ENCODE results near the gene ALDH1A1.
"Not testable (repeated sequence)": the region's sequence is repeated elsewhere in the genome, so short reads cannot be mapped to it uniquely, and the experiment has no call there.

The ALDH1A1 gene

DNA sequence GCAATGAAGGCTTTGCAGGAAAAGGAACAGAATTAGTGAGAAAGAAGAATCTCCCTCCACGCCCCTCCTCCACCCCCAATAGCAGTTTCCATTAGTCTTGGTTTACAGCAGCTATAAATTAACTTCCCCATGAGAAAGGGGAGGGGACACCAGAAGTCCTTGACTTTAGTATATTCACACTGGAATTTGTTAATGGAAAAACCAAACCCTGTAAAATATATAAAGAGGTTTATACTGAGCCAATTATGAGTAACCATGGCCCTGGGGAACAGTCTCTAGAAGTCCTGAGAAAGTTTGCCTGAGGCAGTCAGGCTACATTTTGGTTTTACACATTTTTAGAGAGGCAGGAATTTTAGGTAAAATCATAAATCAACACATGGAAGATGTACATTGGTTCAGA, 88.5 kb downstream of the ALDH1A1 start:
- Histone ChIP-seq H3K36me3 (ENCODE audit: control insufficient read depth, insufficient read depth, low read length, severe bottlenecking) (no peaks in the 10 kb centered on the region), H3K9ac (ENCODE audit: low read length) (no peak overlapping the region), H3K27me3 (replicated peaks; ENCODE audit: control insufficient read depth, insufficient read depth, low read length) (no peaks in the 10 kb centered on the region), H3K9me3 (ENCODE audit: control insufficient read depth, low read length) (no peaks in the 10 kb centered on the region), H3K4me3 (ENCODE audit: low read length) (no peak overlapping the region), H3K4me1 (ENCODE audit: control insufficient read depth, insufficient read depth, low read length) (no peaks in the 10 kb centered on the region)
- DNase-seq (ENCODE audit: low read depth), result no peak

DNA sequence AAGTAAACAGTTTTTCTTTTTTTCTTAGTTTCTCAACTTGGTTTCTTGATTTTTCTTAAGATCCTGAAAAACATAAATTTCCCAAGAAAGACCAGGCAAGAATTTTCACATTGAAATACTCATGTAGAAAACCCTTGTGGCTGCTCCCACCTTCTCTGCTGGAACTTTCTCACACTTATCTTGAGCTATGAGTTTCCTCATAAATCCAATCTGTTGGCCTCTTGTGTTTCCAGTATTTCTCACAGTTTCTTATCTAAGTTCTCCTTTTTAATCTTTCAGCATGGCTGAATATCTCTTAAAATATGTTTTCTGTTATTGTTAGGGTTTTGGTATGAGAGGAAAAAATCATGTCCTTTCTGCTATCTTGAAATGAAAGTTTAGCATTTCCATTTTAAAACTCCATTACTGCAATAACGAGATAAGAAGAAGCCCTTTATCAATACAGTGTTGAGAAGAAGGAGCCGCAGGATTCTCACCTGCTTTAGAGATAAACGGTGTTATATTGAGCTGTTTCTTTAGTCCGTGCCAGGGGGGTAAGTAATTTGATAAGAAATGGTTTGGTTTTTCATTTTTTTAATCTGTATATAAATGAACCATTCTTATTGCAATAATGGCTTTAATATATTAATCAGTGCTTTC, 89.3 kb downstream of the ALDH1A1 start:
- no peaks in the 10 kb centered on the region for H3K36me3 ChIP-seq (ENCODE audit: control insufficient read depth, insufficient read depth, low read length, severe bottlenecking)
- peaks cover under 1% of the 10 kb centered on the region for H3K4me1 ChIP-seq (ENCODE audit: control insufficient read depth, insufficient read depth, low read length)
- DNase-seq (ENCODE audit: low read depth), result no peak
- no peak overlapping the region for H3K4me3 ChIP-seq (ENCODE audit: low read length)
- no peaks in the 10 kb centered on the region for H3K9me3 ChIP-seq (ENCODE audit: control insufficient read depth, low read length)
- no peak overlapping the region for H3K9ac ChIP-seq (ENCODE audit: low read length)
- H3K27me3 ChIP-seq (replicated peaks; ENCODE audit: control insufficient read depth, insufficient read depth, low read length), result no peaks in the 10 kb centered on the region

GRCh38 chr9:72862788-72863187, 90.1 kb downstream of the ALDH1A1 start:
- not testable (repeated sequence) for H3K36me3 ChIP-seq (ENCODE audit: control insufficient read depth, insufficient read depth, low read length, severe bottlenecking); H3K27me3 ChIP-seq (replicated peaks; ENCODE audit: control insufficient read depth, insufficient read depth, low read length); H3K4me1 ChIP-seq (ENCODE audit: control insufficient read depth, insufficient read depth, low read length); DNase-seq (ENCODE audit: low read depth); H3K9me3 ChIP-seq (ENCODE audit: control insufficient read depth, low read length); H3K9ac ChIP-seq (ENCODE audit: low read length); H3K4me3 ChIP-seq (ENCODE audit: low read length)

DNA sequence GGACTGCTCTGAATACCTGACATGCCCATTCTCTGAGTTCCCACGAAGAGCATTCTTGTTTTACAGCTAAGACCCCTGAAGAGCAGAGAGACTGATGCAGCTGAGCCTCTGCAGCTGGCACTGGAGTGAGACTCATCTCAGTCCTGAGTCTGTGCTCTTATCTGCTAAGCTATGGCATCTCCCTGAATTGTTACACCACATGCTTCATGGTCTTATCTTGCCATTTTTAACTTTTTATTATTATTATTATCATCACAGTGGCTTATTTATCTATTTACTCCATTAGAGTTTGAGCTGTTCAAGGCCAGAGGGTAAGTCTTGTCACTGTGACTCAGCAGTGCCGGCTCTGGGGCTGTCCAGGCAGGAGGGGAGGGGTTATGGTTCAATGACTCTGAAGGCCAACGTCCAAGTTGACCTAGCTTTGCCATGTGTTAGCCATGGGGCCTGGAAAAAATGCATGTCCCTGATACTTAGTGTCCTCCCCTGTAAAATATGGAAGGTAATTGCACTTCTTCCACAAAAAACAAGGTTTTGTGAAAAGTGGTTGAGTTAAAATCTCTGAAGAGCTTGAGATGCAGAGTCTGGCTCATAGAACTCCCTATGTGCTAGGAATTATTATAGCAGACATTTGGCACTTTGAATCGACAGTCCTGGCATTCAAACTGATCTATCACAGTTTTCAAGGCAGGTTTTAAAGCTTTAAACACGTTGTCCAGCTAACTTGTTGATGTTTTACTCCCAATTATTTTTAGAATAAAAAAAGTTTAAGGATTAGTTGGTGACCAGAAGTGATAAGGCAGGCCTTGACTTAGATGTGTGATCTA, 94.6 kb downstream of the ALDH1A1 start:
- Histone ChIP-seq H3K36me3 (ENCODE audit: control insufficient read depth, insufficient read depth, low read length, severe bottlenecking) (no peaks in the 10 kb centered on the region), H3K4me1 (ENCODE audit: control insufficient read depth, insufficient read depth, low read length) (peaks cover 16% of the 10 kb centered on the region), H3K9me3 (ENCODE audit: control insufficient read depth, low read length) (no peaks in the 10 kb centered on the region), H3K9ac (ENCODE audit: low read length) (no peak overlapping the region), H3K4me3 (ENCODE audit: low read length) (peak overlapping the region; percentile 3), H3K27me3 (replicated peaks; ENCODE audit: control insufficient read depth, insufficient read depth, low read length) (no peaks in the 10 kb centered on the region)
- DNase-seq (ENCODE audit: low read depth), result peak; percentile 22

GRCh38 chr9:72857624-72857996, 95.2 kb downstream of the ALDH1A1 start:
- H3K4me1 ChIP-seq (ENCODE audit: control insufficient read depth, insufficient read depth, low read length), result peaks cover 16% of the 10 kb centered on the region
- H3K36me3 ChIP-seq (ENCODE audit: control insufficient read depth, insufficient read depth, low read length, severe bottlenecking), result no peaks in the 10 kb centered on the region
- no peaks in the 10 kb centered on the region for H3K27me3 ChIP-seq (replicated peaks; ENCODE audit: control insufficient read depth, insufficient read depth, low read length)
- no peaks in the 10 kb centered on the region for H3K9me3 ChIP-seq (ENCODE audit: control insufficient read depth, low read length)
- H3K9ac ChIP-seq (ENCODE audit: low read length), result no peak overlapping the region
- peak overlapping the region; percentile 3 for H3K4me3 ChIP-seq (ENCODE audit: low read length)
- peak; percentile 23 for DNase-seq (ENCODE audit: low read depth)

GRCh38 chr9:72856972-72857623, 95.8 kb downstream of the ALDH1A1 start:
- Histone ChIP-seq H3K4me3 (ENCODE audit: low read length) (no peak overlapping the region), H3K9me3 (ENCODE audit: control insufficient read depth, low read length) (no peaks in the 10 kb centered on the region), H3K36me3 (ENCODE audit: control insufficient read depth, insufficient read depth, low read length, severe bottlenecking) (no peaks in the 10 kb centered on the region), H3K9ac (ENCODE audit: low read length) (no peak overlapping the region), H3K4me1 (ENCODE audit: control insufficient read depth, insufficient read depth, low read length) (peaks cover 16% of the 10 kb centered on the region), H3K27me3 (replicated peaks; ENCODE audit: control insufficient read depth, insufficient read depth, low read length) (no peaks in the 10 kb centered on the region)
- DNase-seq (ENCODE audit: low read depth), result peak; percentile 88

DNA sequence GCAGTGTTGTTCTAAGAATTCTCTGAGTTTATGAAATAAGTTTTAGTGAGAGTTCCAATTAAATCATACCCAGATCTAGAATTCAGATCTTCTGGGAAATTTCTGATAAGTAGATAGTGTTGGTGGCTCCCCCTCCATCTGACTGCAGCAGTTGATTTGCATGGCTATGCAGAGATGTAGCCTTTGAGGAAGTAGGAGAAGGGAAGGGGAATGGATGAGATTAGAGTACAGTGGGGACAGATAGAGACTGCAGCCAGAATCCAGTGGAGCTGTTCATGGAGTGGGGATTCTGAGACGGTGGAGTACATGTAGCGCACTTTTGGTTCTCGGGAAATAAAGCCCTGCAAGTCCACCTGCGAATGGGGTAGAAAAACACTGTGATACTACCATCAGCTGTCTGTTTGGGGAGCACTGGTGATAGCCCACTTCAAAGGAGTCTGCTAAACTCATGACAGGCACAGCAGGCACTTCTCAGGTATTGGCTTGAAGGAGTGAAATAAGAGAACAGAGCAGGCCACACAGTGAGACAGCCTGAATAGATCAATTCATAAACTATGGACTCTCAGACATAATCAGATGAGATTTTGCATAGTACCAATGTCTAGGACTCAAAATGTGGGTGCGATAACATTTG, 96.8 kb downstream of the ALDH1A1 start:
- DNase-seq (ENCODE audit: low read depth), result no peak
- Histone ChIP-seq H3K9me3 (ENCODE audit: control insufficient read depth, low read length) (no peaks in the 10 kb centered on the region), H3K27me3 (replicated peaks; ENCODE audit: control insufficient read depth, insufficient read depth, low read length) (no peaks in the 10 kb centered on the region), H3K9ac (ENCODE audit: low read length) (no peak overlapping the region), H3K4me3 (ENCODE audit: low read length) (no peak overlapping the region), H3K36me3 (ENCODE audit: control insufficient read depth, insufficient read depth, low read length, severe bottlenecking) (no peaks in the 10 kb centered on the region), H3K4me1 (ENCODE audit: control insufficient read depth, insufficient read depth, low read length) (peaks cover 16% of the 10 kb centered on the region)

DNA sequence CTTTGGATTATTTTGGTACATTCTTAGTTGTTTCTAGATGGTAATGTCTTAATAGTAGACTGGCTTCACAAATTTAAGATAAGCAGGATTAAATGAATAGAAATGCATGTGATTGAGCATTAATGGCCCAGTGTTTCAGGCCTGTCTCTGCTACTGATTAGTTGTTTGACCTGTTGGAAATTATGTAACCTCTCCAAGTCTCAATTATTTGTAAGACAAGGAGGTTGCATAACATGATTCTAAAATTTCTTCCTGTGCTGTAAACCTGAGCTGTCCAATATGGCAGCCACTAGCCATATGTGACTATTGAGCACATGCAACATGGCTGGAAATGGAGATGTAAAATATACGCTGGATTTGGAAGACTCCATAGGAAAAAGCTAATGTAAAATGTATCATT, 97.5 kb downstream of the ALDH1A1 start:
- no peaks in the 10 kb centered on the region for H3K36me3 ChIP-seq (ENCODE audit: control insufficient read depth, insufficient read depth, low read length, severe bottlenecking)
- H3K27me3 ChIP-seq (replicated peaks; ENCODE audit: control insufficient read depth, insufficient read depth, low read length), result no peaks in the 10 kb centered on the region
- no peak overlapping the region for H3K4me3 ChIP-seq (ENCODE audit: low read length)
- H3K4me1 ChIP-seq (ENCODE audit: control insufficient read depth, insufficient read depth, low read length), result peaks cover 16% of the 10 kb centered on the region
- DNase-seq (ENCODE audit: low read depth), result no peak
- no peak overlapping the region for H3K9ac ChIP-seq (ENCODE audit: low read length)
- no peaks in the 10 kb centered on the region for H3K9me3 ChIP-seq (ENCODE audit: control insufficient read depth, low read length)
